GM19099 (cell line): ENCODE results near the gene MAGIX.
A peak's percentile ranks its signal among the peaks of the same experiment; 100 is the strongest.

Source experiments
- POLR2A ChIP-seq: IDR thresholded peaks from 3 replicates; pipeline ENCODE4 v1.6.1; 2011; ENCODE audit warnings: low read depth; ENCODE audit not compliant: insufficient read length; ENCODE audit errors: extremely low read depth

Gene MAGIX

GRCh38 chrX:49177873-49178480 is 15.4 kb downstream of the MAGIX start:
- TF ChIP-seq POLR2A = no peak

GRCh38 chrX:49178537-49178936 is 16.0 kb downstream of the MAGIX start:
- no peak for TF ChIP-seq POLR2A

- no peak for TF ChIP-seq POLR2A
These were observed 16.8 kb downstream of the MAGIX start for GRCh38 chrX:49179358-49179757.

- TF ChIP-seq POLR2A = no peak
These were observed 21.2 kb downstream of the MAGIX start for GRCh38 chrX:49183701-49184281.

GRCh38 chrX:49184294-49185281 is 22.0 kb downstream of the MAGIX start:
- peak; percentile 23 for TF ChIP-seq POLR2A

- TF ChIP-seq POLR2A = peak; percentile 69
These were observed 23.8 kb downstream of the MAGIX start, which contains the start of gene PRICKLE3 for GRCh38 chrX:49186125-49187027. TSS of gene PRICKLE3 (minus strand) at chrX:49186373. CDS start at chrX:49186297, 76 bp downstream.

GRCh38 chrX:49187028-49187394 is 24.5 kb downstream of the MAGIX start:
- no peak for TF ChIP-seq POLR2A

- no peak for TF ChIP-seq POLR2A
These were observed 25.0 kb downstream of the MAGIX start for GRCh38 chrX:49187526-49187925.

GRCh38 chrX:49188468-49189076 is 26.0 kb downstream of the MAGIX start:
- no peak for TF ChIP-seq POLR2A

GRCh38 chrX:49189606-49190005 is 27.0 kb downstream of the MAGIX start:
- TF ChIP-seq POLR2A = no peak

GRCh38 chrX:49190821-49191573 is 28.4 kb downstream of the MAGIX start:
- peak; percentile 85 for TF ChIP-seq POLR2A

GRCh38 chrX:49191574-49192011 is 29.0 kb downstream of the MAGIX start:
- no peak for TF ChIP-seq POLR2A

GRCh38 chrX:49192722-49193328 is 30.3 kb downstream of the MAGIX start:
- TF ChIP-seq POLR2A = no peak

- no peak for TF ChIP-seq POLR2A
These were observed 31.0 kb downstream of the MAGIX start for GRCh38 chrX:49193542-49193964.
